ENCODE results near the gene NBPF1. TPM values are rescaled to one million over a fixed set of nuclear protein-coding genes. Genes with fewer than 3 reads are reported as not detected.
A peak's percentile ranks its signal among the peaks of the same experiment; 100 is the strongest.
"Not testable (repeated sequence)": the region's sequence is repeated elsewhere in the genome, so short reads cannot be mapped to it uniquely, and the experiment has no call there.

NBPF1 gene
- total RNA-seq = 69.4 TPM

- Histone ChIP-seq H3K4me3 (ENCODE audit: low read length in 3 of 3) (peak within 1 kb of the TSS; percentile 90 to 94 (median 91)), H3K9me3 (ENCODE audit: control insufficient read depth in 3 of 3, low read length in 3 of 3) (no peaks in the 10 kb centered on the region), H3K4me1 (ENCODE audit: control insufficient read depth in 3 of 3, insufficient read depth in 3 of 3, low read length in 3 of 3) (peaks cover 17 to 21% (median 17%) of the 10 kb centered on the region in 3 donors), H3K9ac (ENCODE audit: low read depth in 1 of 3, low read length in 3 of 3) (peak within 1 kb of the TSS; percentile 82 to 91 (median 89)), H3K27ac (ENCODE audit: low read depth, low read length) (peak within 1 kb of the TSS; percentile 70), H3K27me3 (ENCODE audit: control insufficient read depth in 3 of 3, insufficient read depth in 3 of 3, low read length in 3 of 3) (no peaks in the 10 kb centered on the region), H3K36me3 (ENCODE audit: control insufficient read depth in 3 of 3, insufficient read depth in 3 of 3, low read length in 3 of 3) (peaks cover 6 to 11% (median 9%) of the 10 kb centered on the region in 3 donors)
Measured at GRCh38 chr1:16613185-16614147, at the start of gene NBPF1. Gene NBPF1, minus strand, starts transcription at chr1:16613564.

- not testable (repeated sequence) for H3K27me3 ChIP-seq (ENCODE audit: control insufficient read depth in 3 of 3, insufficient read depth in 3 of 3, low read length in 3 of 3); H3K4me1 ChIP-seq (ENCODE audit: control insufficient read depth in 3 of 3, insufficient read depth in 3 of 3, low read length in 3 of 3); H3K27ac ChIP-seq (ENCODE audit: low read depth, low read length); H3K9ac ChIP-seq (ENCODE audit: low read depth in 1 of 3, low read length in 3 of 3); H3K4me3 ChIP-seq (ENCODE audit: low read length in 3 of 3); H3K36me3 ChIP-seq (ENCODE audit: control insufficient read depth in 3 of 3, insufficient read depth in 3 of 3, low read length in 3 of 3); H3K9me3 ChIP-seq (ENCODE audit: control insufficient read depth in 3 of 3, low read length in 3 of 3)
Measured at GRCh38 chr1:16658234-16658633, 44.9 kb upstream of the NBPF1 start.

DNA sequence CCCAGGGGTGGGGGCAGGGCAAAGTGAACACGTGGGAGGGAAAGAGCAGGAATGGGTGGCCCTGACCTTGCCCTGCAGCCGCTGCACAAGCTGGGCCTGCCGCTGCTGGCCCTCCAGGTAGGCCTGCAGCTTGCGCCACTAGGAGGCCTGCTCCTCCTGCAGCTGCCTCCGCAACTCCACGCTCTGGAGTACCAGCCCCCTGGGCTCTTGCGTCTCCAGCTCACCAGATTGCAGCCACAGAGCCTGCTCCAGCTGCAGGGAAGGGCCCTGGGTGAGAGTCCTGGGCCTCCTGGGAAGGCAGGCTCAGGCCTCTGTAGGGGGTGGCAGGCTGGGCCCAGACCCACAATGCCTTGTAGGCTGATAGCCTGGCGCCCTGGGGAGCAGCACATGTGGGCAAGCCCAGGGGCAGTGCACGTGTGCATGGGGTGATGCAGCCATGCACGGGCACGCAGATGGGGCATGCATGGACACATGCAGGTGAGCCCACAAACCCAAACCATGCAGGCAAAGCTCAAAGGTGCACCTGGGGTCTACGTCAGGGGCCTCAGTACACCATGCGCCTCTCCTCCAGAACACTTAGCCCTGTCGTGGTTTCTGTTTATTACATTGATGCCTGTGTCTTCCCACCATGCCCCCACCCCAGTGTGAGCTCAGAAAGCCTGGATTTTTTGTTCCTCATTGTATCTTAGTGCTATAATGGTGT lies 43.8 kb upstream of the NBPF1 start:
- not testable (repeated sequence) for H3K4me3 ChIP-seq (ENCODE audit: low read length in 3 of 3); H3K4me1 ChIP-seq (ENCODE audit: control insufficient read depth in 3 of 3, insufficient read depth in 3 of 3, low read length in 3 of 3); H3K27ac ChIP-seq (ENCODE audit: low read depth, low read length); H3K9ac ChIP-seq (ENCODE audit: low read depth in 1 of 3, low read length in 3 of 3); H3K9me3 ChIP-seq (ENCODE audit: control insufficient read depth in 3 of 3, low read length in 3 of 3); H3K27me3 ChIP-seq (ENCODE audit: control insufficient read depth in 3 of 3, insufficient read depth in 3 of 3, low read length in 3 of 3); H3K36me3 ChIP-seq (ENCODE audit: control insufficient read depth in 3 of 3, insufficient read depth in 3 of 3, low read length in 3 of 3)

DNA sequence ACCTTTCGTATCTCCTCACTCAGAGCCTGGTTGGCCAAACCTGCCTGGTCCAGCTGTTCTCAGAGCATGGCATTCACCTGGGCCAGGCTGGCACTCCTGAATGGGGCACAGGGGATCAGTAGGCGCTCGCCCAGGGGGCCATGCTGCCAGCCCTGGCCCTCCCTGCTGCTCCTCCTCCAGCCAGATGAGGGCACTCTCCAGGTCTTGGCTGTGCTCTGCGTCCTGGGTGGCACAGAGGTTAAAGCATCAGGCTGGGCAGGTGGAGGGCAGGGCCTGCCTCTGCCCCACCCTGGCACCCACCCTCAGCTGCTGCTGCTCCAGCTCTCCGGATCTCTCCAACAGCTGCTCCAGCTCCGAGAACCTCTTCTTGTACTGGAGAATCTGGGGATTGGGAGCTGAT lies 43.2 kb upstream of the NBPF1 start:
- not testable (repeated sequence) for H3K4me3 ChIP-seq (ENCODE audit: low read length in 3 of 3); H3K27ac ChIP-seq (ENCODE audit: low read depth, low read length); H3K36me3 ChIP-seq (ENCODE audit: control insufficient read depth in 3 of 3, insufficient read depth in 3 of 3, low read length in 3 of 3); H3K27me3 ChIP-seq (ENCODE audit: control insufficient read depth in 3 of 3, insufficient read depth in 3 of 3, low read length in 3 of 3); H3K9ac ChIP-seq (ENCODE audit: low read depth in 1 of 3, low read length in 3 of 3); H3K4me1 ChIP-seq (ENCODE audit: control insufficient read depth in 3 of 3, insufficient read depth in 3 of 3, low read length in 3 of 3); H3K9me3 ChIP-seq (ENCODE audit: control insufficient read depth in 3 of 3, low read length in 3 of 3)

DNA sequence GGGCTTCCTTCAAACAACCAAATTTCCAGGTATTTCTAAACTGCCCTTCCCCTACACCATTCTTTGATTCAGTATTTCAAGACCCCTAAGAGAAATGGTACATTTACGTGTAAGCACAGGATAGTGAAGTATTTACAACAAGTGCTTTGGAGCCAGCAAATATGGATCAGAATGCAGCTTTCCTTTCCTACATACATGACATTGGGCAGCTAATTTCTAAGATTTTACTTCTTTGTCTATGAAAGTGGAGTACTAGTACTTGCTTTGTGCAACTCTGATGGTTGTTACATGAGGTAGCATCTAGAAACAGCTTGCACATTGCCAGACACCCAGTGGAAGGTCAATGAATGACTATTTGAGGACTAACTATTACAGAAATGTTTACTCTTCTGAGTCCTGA lies 38.2 kb upstream of the NBPF1 start:
- H3K27ac ChIP-seq (ENCODE audit: low read depth, low read length) = not testable (repeated sequence)

DNA sequence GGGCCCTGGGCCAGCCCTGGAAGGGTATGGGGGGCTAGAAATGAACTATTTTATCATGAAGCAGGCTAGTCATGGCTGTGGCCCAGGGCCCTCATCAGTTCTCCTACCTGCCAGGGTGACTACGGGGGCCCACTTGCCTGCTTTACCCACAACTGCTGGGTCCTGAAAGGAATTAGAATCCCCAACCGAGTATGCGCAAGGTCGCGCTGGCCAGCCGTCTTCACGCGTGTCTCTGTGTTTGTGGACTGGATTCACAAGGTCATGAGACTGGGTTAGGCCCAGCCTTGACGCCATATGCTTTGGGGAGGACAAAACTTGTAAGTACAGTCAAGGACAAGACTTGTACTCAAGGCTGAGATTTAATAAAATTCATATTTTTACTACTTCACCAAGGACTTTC lies 36.6 kb upstream of the NBPF1 start:
- not testable (repeated sequence) for H3K9me3 ChIP-seq (ENCODE audit: control insufficient read depth in 3 of 3, low read length in 3 of 3)

More for the DNA sequence above, 38.2 kb upstream of the NBPF1 start:
- H3K27me3 ChIP-seq (ENCODE audit: control insufficient read depth in 3 of 3, insufficient read depth in 3 of 3, low read length in 3 of 3); H3K9ac ChIP-seq (ENCODE audit: low read depth in 1 of 3, low read length in 3 of 3); H3K9me3 ChIP-seq (ENCODE audit: control insufficient read depth in 3 of 3, low read length in 3 of 3); H3K4me1 ChIP-seq (ENCODE audit: control insufficient read depth in 3 of 3, insufficient read depth in 3 of 3, low read length in 3 of 3); H3K4me3 ChIP-seq (ENCODE audit: low read length in 3 of 3); H3K36me3 ChIP-seq (ENCODE audit: control insufficient read depth in 3 of 3, insufficient read depth in 3 of 3, low read length in 3 of 3): not testable (repeated sequence)

DNA sequence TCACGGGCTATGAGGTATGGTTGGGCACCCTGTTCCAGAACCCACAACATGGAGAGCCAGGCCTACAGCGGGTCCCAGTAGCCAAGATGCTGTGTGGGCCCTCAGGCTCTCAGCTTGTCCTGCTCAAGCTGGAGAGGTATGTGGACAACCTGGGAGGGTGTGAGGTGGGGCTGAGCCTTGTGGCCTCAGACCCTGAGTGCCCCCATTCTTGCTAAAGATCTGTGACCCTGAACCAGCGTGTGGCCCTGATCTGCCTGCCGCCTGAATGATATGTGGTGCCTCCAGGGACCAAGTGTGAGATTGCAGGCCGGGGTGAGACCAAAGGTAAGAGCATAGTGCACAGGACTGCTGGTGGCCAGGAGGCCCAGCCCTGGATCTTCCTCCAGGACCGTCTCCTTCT lies 36.0 kb upstream of the NBPF1 start:
- not testable (repeated sequence) for H3K36me3 ChIP-seq (ENCODE audit: control insufficient read depth in 3 of 3, insufficient read depth in 3 of 3, low read length in 3 of 3); H3K9ac ChIP-seq (ENCODE audit: low read depth in 1 of 3, low read length in 3 of 3); H3K9me3 ChIP-seq (ENCODE audit: control insufficient read depth in 3 of 3, low read length in 3 of 3); H3K27ac ChIP-seq (ENCODE audit: low read depth, low read length); H3K4me3 ChIP-seq (ENCODE audit: low read length in 3 of 3)
- peaks cover 9 to 11% (median 11%) of the 10 kb centered on the region in 3 donors for H3K4me1 ChIP-seq (ENCODE audit: control insufficient read depth in 3 of 3, insufficient read depth in 3 of 3, low read length in 3 of 3)
- peaks cover 4 to 11% (median 6%) of the 10 kb centered on the region in 3 donors for H3K27me3 ChIP-seq (ENCODE audit: control insufficient read depth in 3 of 3, insufficient read depth in 3 of 3, low read length in 3 of 3)

More for the DNA sequence above, 36.6 kb upstream of the NBPF1 start:
- H3K9ac ChIP-seq (ENCODE audit: low read depth in 1 of 3, low read length in 3 of 3); H3K27ac ChIP-seq (ENCODE audit: low read depth, low read length); H3K36me3 ChIP-seq (ENCODE audit: control insufficient read depth in 3 of 3, insufficient read depth in 3 of 3, low read length in 3 of 3); H3K4me3 ChIP-seq (ENCODE audit: low read length in 3 of 3); H3K4me1 ChIP-seq (ENCODE audit: control insufficient read depth in 3 of 3, insufficient read depth in 3 of 3, low read length in 3 of 3): not testable (repeated sequence)
- peaks cover 4 to 11% (median 6%) of the 10 kb centered on the region in 3 donors for H3K27me3 ChIP-seq (ENCODE audit: control insufficient read depth in 3 of 3, insufficient read depth in 3 of 3, low read length in 3 of 3)

DNA sequence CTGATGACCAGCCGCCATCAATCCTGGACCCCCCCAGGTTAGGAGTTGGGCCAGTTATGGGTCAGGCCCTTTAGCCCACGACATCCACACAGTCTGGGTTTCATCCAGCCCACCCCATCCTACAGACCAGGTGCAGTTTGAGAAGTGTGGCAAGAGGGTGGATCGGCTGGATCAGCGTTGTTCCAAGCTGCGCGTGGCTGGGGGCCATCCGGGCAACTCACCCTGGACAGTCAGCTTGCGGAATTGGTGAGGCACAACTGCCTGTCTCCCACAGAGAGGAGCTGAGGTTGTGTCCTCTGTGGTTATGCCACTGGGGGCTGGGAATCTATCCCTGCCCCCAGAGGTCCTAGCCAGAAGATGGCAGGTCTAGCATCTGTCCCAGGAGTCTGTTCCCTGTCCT lies 35.4 kb upstream of the NBPF1 start:
- not testable (repeated sequence) for H3K9me3 ChIP-seq (ENCODE audit: control insufficient read depth in 3 of 3, low read length in 3 of 3); H3K36me3 ChIP-seq (ENCODE audit: control insufficient read depth in 3 of 3, insufficient read depth in 3 of 3, low read length in 3 of 3); H3K4me3 ChIP-seq (ENCODE audit: low read length in 3 of 3); H3K27ac ChIP-seq (ENCODE audit: low read depth, low read length); H3K9ac ChIP-seq (ENCODE audit: low read depth in 1 of 3, low read length in 3 of 3)
- peaks cover 4 to 11% (median 6%) of the 10 kb centered on the region in 3 donors for H3K27me3 ChIP-seq (ENCODE audit: control insufficient read depth in 3 of 3, insufficient read depth in 3 of 3, low read length in 3 of 3)
- H3K4me1 ChIP-seq (ENCODE audit: control insufficient read depth in 3 of 3, insufficient read depth in 3 of 3, low read length in 3 of 3) = peaks cover 15 to 18% (median 16%) of the 10 kb centered on the region in 3 donors

DNA sequence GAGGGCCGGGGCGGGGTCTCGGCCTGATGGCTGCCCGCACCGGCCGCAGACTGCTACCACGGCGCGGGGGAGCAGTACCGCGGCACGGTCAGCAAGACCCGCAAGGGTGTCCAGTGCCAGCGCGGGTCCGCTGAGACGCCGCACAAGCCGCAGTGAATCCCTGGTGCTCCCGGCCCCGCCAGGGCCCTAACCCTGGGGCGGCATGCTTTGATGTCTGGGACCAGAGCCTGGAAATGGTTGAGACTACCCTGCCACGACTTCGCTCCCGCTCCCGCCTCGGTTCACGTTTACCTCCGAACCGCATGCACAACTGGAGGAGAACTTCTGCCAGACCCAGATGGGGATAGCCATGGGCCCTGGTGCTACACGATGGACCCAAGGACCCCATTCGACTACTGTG lies 34.9 kb upstream of the NBPF1 start:
- not testable (repeated sequence) for H3K9me3 ChIP-seq (ENCODE audit: control insufficient read depth in 3 of 3, low read length in 3 of 3); H3K9ac ChIP-seq (ENCODE audit: low read depth in 1 of 3, low read length in 3 of 3); H3K36me3 ChIP-seq (ENCODE audit: control insufficient read depth in 3 of 3, insufficient read depth in 3 of 3, low read length in 3 of 3); H3K27ac ChIP-seq (ENCODE audit: low read depth, low read length); H3K4me3 ChIP-seq (ENCODE audit: low read length in 3 of 3)
- Histone ChIP-seq H3K27me3 (ENCODE audit: control insufficient read depth in 3 of 3, insufficient read depth in 3 of 3, low read length in 3 of 3) (peaks cover 4 to 11% (median 6%) of the 10 kb centered on the region in 3 donors), H3K4me1 (ENCODE audit: control insufficient read depth in 3 of 3, insufficient read depth in 3 of 3, low read length in 3 of 3) (peaks cover 20 to 23% (median 21%) of the 10 kb centered on the region in 3 donors)

Measured in skeletal muscle tissue (tissue), 4 donors.